ENCODE results near the gene USH2A.
A peak's percentile ranks its signal among the peaks of the same experiment; 100 is the strongest.

The USH2A gene

DNA sequence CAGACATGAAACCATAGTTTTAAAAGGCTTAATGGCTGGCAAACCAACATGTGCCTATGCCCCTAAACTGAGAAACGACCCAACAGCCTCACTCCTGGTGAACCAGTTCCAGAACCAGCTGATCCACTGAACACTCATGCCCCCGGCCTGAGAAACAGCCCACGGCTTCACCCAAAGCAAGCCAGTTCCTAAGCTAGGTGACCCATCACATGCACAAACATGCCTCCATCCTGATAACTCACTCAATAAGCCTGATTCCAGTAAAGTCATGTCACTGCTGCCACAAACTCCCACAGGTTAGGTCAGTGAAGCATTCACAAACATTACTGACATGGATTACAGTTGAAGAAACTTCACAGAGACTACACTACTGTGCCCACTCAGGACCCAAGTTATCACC is 161.6 kb downstream of the USH2A start:
- DNase-seq: no peak

DNA sequence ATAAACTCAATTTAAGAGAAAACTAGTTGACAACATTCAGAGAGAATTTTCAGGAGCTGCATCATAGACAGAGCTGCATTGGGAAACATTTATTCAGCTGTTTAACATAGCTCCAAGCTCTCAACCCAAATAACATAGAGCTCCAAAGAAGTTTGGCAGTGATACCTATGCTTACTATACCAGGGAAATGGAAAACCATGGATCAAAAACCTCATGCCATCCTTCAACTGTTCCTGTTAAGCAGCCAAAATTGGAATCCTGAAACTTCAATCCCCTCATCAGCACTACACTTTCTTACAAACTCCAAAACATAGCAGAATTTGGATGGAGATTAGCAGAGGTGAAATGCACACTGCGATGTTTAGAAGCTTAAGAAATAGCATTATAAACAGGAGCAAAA is 164.4 kb downstream of the USH2A start:
- no peak for DNase-seq

DNA sequence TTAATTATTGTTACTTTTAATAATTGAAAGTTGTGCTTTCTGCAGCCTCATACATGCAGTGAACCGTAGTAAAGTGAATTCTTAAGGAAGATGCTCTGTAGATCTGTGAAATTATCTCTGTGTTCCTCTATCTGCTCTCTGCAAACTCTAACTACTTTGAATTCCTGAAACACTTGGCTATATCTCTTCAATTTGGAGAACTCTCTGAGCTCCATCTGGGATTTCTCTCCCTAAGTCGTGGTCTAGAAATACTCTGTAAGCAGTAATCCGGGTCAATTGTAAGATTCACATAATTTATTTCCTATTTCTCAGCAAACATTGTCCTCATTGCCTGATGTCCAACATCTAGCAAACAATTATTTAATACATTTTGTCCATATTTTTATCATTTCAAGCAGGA is 164.9 kb downstream of the USH2A start:
- no peak for DNase-seq

DNA sequence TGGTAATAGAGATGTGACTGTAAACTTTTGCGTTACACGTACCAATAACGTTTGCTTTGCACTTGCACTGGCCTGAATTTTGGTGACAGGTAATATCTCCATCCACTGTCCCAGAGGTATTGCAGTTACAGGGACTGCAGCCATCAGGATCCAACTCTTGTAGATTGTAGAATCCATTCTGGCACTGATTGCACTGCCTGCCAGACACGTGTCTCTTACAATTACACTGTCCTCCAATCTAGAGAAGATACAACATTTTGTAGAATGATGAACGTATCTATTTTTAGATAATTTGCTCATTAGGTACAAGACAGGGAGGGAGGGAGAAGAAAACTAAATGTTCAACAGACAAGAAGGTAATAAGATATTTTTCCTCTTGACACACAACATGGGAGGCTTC is 172.4 kb downstream of the USH2A start:
- no peak for DNase-seq

DNA sequence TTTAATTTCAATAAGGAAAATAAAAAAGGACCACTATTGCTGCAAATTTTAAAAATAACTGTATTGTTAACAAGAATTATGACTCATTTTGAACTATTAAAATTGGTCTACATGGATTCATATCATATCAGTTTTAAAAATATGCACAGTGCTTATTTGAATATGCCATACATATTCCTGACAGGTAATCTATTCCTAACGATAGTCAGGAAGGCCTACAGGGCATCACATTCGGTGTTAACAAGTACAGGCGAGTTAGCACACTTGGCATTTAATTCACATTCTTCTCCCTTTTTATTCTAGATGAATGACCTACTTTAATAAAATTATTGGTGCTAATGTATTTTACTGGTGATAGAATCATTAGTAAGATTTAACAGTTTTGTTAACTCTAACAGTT is 174.6 kb downstream of the USH2A start:
- DNase-seq: no peak

DNA sequence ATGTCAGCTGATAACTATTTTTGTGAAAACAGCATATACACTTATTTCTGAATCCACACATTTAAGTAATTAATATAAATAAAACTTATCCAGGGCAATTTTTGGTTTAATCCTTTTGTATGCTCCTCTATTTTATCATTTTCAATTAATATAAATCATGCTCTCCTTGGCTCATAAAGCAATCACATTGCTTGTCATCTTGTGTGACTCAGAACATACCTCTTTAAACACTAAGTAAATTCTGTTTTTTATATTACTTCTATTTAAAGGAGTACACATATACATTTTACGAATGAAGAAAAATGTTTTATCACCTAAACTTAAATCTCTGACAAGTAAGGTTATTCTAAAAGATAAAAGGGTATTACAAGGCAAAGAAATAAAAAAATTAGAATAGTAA is 175.3 kb downstream of the USH2A start:
- no peak for DNase-seq

DNA sequence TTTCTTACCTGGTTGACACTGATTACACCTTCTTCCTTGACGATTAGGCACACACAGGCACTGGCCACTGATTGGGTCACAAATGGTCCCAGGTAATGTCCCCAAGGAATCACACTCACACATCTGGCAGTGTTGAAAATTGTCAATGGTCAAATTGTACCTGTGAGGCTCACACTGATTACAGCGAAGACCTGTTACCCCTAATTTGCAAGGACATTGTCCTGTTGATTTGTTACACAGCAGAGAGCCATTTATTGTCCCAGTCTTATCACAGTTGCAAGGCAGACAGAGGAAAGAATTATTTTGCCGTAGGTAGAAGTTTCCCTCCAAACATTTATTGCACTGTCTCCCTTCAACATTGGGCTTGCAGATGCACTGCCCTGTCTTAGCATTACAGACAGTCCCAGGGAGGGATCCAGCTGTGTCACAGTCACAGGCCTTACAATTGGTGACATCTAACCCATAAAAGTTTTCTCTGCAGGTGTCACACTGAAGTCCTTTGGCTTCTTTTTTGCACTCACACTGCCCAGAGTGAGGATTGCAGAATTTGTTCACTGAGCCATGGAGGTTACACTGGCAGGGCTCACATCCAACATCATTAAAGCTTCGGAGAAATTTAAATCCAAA is 176.6 kb downstream of the USH2A start:
- no peak for DNase-seq

DNA sequence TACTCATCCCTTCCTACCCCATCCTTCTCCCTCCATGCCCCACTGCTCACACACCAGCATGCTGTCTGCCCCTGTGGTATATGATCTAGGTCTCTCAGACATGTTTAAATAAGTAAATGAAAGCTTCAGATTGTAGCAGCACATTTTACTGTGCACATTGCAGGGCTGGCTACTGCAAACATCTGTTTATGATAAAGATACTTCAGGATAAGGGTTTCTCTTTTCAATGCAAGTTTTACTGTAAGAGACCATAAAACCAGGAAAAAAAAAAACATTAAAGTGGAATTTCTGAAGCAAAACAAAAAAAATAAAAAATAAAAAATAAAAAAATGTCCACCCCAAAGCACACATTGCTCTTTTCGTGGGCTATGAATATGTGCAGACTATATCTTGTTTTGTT is 184.4 kb downstream of the USH2A start:
- DNase-seq: no peak

DNA sequence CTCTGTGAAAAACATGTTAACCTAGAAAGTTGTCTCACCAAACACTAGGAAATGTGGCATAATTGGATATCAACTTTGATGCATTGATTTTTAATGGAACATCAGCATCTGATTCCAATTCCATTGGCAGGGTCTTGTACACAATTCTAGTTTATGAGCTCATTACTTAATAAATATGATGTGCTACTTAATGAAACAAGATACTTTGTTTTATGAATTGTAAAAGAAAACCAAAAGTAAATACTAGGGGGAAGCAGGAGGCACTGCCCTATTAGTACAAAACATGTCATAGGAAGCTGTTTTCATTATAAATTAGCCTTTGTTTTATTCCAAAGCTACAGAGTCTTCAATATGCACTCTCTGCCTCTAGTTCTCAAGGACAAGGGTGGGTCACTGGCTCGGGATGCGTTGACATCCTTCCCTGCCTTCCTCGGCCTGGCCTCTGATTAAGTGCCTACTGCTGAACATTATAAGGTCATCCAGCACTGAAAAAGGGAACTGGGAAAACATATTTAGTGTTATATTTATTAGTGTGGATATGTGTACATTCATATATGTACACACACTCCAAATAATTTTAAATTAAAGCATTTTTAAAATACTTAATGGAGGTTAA is 185.2 kb downstream of the USH2A start:
- DNase-seq: no peak

DNA sequence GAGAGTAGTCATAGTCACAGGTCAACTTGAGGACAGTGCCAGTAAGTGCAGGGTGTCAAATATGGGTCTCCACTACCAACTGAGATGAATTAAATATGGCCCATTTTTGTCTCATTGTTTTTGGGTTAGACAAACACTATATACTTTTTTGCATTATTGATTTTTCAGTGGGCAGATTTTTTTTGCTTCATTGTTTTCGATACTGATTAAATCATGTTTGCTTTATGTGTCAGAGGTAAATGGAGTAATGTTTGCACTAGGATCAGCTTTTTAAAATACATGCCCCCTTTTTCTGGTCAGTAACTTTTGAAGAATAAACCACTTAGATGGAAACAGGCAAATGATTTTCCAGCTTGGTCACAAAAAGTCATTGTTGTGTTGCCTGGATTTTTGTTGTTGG is 199.0 kb downstream of the USH2A start:
- DNase-seq: no peak

DNA sequence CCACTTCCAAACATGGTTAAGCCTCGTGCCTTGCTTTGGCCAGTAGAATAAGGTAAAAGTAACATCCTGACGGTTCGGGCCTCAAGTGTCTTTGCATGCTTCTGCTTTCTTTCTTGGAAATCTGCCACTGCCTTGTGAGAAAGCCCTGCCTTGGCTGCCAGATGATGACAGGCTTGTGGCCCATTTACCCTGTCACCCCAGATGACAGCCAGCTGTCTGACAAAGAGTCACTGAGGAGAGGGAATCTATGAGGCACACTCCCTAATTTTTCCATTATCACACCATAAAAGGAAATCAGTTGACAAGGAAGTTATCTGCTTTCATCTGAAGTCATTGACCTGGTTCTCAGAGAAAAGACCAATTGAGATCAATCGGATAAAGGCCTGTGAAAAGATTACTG is 199.8 kb downstream of the USH2A start:
- no peak for DNase-seq

DNA sequence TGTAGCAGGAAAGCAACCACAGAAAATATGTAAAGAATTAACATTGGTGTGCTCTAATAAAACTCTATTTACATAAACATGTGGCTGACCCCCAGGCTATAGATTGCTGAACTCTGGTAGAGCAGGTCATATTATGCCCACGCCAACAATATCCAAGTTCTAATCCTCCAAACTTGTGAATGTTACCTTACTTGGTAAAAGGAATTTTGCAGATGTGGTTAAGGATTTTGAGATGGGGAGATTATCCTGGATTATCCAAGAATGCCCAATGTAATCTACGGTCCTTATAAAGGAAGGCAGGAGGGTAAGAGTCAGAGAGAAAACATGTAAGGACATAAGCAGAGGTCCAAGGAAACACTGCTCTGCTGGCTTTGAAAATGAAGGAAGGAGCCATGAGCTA is 201.0 kb downstream of the USH2A start:
- no peak for DNase-seq

DNA sequence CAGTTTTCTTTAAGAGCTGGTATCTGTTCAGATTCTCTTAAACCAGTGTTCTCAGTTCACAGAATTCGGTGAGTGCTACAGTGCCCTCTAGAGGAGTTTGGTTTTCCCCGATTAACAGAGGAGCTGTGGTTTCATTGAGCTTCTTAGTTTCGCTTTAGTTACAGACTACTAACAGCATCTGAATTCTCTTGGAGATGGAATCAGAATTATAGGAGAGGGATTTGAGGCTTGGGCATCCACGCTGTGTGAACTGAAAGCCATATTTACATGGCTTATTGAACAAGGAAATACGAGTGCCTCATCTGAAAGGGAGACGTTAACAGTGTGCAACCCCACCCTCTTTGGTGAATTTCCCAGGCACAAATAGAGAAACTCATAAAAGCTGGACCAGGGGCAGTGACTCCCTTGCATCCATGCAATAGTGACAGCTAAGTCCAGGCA is 202.0 kb downstream of the USH2A start:
- DNase-seq: peak in 1 of 2 experiments; percentile 3

DNA sequence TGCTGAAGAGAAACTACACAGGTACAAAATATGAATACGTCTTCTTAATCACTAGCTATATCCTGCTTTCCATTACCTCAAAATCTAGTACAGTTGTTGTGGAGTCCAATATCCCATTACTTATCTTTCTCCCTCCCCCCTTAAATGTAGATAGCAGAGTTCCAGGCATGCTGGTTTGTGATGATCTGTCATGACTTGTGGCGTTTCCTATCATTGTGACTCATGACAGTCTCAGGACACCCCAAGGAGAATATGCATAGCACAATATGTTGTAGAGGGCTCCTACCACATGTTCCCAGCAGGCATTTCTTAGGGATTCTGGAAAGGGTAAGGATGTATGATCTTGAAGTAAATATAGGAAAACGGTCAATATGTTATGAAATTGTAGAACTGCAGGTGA is 206.9 kb downstream of the USH2A start:
- DNase-seq: no peak

DNA sequence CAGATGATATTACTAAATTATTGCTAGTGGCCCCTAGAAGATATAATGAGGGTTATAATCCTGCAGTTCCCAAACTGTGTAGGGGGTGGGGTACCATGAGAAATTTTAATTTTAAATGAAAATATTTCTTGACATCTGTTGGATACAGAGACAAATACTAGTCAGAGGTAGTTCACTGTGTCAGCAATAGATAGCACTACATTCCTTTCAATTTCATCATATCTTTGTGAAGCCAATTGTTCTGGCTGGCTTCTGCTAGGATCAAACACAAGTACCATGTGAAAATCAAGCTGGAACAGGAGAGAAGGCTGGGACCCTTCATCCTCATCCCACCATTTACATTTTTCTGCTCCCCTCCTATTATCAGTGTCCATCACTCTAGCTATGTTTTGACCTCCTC is 208.1 kb downstream of the USH2A start:
- DNase-seq: no peak

DNA sequence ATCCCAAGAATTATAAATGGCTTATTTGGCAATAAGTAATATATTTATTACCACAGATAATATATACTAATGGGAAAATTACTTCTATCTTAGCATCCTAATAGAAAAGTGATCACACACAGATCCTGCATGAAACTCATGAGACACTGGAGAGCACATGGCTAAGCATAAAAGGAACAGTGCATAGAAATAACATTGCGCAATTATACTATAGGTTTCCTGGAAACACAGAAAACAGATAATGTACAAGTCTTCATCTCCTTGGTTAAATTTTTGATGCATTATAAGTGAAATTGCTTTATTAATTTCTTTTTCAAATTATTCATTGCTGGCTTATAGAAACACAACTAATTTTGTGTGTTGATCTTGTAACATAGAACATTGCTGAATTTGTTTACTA is 210.4 kb downstream of the USH2A start:
- DNase-seq: no peak

DNA sequence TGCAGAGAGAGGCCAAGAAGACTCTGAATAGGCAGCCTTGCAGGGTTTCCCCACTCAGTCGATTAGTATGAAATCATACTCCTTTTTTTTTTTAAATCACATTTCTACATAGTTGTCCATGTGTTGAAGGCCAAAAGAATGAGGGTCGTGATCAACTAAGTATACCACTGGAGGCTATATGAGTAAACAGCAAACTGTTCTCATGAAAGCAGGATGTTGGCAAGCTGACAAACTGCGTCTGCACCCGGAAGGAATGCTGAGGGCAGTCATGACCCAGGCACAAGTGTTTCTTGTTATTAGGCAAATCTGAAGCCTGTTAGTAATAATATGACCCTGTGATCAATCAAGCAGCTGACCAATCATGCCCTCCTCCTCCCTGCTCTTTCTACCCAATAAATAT is 213.2 kb downstream of the USH2A start:
- DNase-seq: no peak

DNA sequence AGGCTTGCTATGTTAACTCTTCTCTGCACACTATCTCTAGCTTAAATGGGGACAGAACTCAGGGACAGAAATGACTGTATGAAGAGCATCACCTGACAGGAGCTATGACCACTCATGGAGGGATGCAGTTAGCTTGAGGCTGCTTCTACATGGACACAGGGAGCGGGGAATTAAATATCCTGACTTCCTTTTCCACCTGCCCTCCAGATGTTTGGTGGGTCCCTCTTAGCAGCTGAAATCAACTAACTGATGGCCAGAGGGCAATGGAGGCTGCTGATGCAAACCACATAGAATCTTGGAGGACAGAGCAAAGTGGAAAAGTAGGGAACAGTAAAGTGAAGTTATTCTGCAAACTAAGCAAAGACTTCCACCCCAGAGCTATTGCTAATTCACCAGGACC is 214.1 kb downstream of the USH2A start:
- no peak for DNase-seq

DNA sequence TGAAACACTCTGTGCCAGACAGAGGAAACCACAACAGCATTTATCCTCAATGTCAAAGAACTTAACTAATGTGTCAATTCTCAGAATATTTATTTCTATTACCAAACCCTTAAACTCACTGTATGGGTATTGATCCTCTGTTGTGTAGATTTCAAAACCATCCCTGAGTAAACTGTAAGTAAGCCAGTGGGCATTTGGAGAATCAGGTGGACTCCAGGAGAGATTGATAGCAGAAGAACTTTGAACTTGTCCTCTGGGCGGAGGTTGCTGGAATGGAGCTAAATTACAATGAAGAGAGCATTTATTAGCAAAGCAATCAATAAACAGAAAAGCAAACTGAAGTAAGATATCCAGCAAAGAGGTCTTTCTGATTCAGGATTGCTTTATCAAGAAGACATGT is 216.1 kb downstream of the USH2A start:
- no peak for DNase-seq

DNA sequence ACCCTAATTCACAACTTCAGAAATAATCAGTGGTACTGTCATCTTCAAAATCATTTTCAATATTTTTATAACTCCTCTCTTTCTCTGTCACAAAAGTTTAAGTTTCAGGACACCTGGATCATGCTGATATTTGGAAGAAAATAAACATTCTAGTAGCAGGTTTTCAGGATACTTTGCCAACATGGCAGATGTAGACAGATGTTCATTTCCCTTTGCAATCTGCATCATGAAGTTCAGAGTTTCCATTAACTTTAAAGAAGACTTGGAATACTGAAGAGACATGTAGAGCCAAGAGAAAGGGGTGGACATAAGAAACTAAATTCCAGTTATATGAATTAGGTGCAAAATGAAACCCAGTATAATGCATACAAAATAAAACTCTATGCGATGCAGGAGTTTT is 218.1 kb downstream of the USH2A start:
- DNase-seq: no peak

DNA sequence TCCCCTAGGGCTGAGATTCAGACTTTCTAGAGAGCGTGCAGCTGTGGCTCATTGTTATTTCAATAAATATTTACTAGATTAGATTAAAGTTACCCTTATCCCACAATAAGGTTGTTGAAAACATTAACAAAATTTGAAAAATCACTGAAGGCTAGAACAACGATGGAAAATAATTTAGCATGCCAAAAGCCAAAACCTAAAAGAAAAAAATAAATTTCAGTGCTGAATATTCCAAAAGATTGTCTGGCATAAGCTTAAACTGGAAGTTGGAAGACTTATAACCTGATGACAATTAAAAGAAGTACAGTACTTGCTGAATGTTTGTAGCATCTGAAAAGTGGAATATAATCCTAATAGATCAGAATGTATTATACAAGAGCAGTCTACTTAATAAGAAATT is 221.3 kb downstream of the USH2A start:
- DNase-seq: no peak

DNA sequence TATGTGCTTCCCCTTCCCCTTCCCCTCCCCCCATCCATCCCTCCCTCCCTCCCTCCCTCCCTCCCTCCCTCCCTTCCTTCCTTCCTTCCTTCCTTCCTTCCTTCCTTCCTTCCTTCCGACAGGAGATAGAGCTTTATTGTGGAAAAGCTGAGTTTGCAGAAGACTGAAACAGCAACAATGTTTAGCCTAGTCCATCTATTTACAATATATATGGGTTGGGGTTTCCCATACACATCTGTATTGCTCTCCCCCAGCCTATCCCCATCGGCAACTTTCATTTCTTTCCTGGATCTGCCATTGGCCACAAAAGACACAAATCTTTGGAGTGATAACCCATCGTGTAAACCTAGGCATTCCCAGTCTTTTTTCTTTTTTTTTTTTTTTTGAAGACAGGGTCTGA is 222.3 kb downstream of the USH2A start:
- DNase-seq: no peak

DNA sequence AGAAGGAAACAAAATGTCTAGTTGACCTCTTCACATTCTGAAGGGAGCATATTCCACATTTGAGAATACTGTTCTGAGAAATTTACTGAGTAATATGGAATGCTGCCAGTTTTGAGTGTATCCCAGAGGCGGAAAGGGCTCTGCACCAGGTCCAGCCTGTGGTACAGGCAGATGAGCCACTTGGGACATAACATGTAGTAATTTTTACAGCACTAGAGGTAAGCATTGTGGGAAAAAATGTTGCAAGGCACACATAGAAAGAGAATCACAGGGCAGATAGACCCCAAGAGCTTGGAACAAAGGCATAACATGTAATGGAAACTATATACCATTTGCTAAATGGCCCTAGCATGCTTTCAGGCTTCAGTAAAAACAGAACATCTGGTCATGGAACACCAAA is 228.5 kb downstream of the USH2A start:
- no peak for DNase-seq

DNA sequence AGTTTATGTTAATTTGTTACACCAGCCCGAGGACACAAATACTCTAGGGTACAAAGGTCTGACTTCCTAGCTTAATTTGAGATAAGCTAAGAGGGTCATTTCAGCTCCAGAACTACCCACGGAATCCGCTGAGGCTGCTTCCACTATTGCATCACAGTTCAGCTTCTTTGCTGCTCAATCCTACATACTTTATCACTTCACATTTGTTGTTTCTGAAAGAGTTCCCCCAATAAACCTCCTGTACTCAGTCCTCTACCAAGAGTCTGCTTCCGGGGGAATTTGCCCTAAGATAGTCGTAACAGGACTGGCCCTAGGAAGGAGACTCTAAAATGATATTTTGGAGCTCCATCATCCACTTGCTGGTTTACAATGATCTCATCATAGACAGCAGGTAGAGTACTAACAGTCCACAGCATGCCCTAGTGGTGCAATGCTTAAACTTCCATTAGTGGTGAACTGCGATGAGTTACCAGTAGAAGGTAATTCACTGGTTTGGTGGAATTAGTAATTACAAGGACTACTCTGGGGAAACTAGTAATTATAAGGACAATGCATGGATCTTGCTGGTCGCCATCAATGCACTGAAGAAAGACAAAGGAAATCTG is 229.3 kb downstream of the USH2A start:
- no peak for DNase-seq

DNA sequence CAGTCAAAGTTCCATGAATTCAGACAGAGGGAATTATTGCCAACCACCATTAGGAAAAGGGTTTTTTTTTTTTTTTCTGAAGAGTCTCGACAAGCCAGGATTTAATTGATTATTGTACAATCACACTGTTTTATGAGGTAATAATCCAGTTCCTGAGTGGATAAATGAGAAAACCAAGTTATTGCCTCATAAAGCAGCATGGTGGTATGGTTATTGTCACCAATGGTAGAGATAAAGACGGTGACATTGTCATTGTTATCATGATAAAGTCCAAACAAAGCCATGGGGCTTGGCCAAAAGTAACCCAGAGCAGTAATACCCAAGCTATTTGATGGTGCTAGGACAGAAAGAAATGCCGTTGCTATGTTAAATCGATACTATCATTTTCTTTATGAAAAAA is 232.8 kb downstream of the USH2A start:
- DNase-seq: no peak
